GM23338 (cell line): ENCODE results near the gene MINK1. TPM values are rescaled to one million over a fixed set of nuclear protein-coding genes. Genes with fewer than 3 reads are reported as not detected.

Experiments used
- ATAC-seq: fragments of 200-7000 bp; cut with Tn5 transposase; 3 replicates; pipeline ENCODE4 v1.9.1; 2020
- DNase-seq: peaks from one replicate; pipeline ENCODE4 v3.0.0-alpha.2; 2015; ENCODE audit warnings: low spot score
- H2AFZ ChIP-seq: fragments of 200-600 bp; sonication (generic); 2 replicates; pipeline ENCODE4 v1.8.0; 2016; ENCODE audit warnings: antibody characterized with exemption, mild to moderate bottlenecking, moderate library complexity
- H3F3A ChIP-seq: fragments of 200-600 bp; sonication (generic); replicated peaks from 2 replicates; pipeline ENCODE4 v1.8.0; 2017; ENCODE audit warnings: antibody characterized with exemption, mixed run types, low read depth
- H3K27ac ChIP-seq: fragments of 200-600 bp; sonication (generic); 2 replicates; pipeline ENCODE4 v1.6.1; 2016; ENCODE audit warnings: low read depth
- H3K27me3 ChIP-seq: fragments of 200-600 bp; sonication (generic); 2 replicates; pipeline ENCODE4 v1.8.0; 2016; ENCODE audit warnings: mild to moderate bottlenecking, mixed run types, moderate library complexity; ENCODE audit not compliant: insufficient read depth
- H3K36me3 ChIP-seq: fragments of 200-600 bp; sonication (generic); 2 replicates; pipeline ENCODE4 v1.8.0; 2016; ENCODE audit warnings: mild to moderate bottlenecking; ENCODE audit not compliant: insufficient read depth
- H3K4me1 ChIP-seq: fragments of 200-600 bp; sonication (generic); 2 replicates; pipeline ENCODE4 v1.8.0; 2016; ENCODE audit warnings: mild to moderate bottlenecking, moderate library complexity; ENCODE audit not compliant: insufficient read depth
- H3K4me2 ChIP-seq: fragments of 200-600 bp; sonication (generic); 2 replicates; pipeline ENCODE4 v1.7.1; 2017; ENCODE audit warnings: mixed run types
- H3K4me3 ChIP-seq: fragments of 200-600 bp; sonication (generic); 2 replicates; pipeline ENCODE4 v1.6.1; 2016; ENCODE audit warnings: mixed run types
- H3K79me2 ChIP-seq: fragments of 200-600 bp; sonication (generic); replicated peaks from 2 replicates; pipeline ENCODE4 v1.8.0; 2017; ENCODE audit warnings: mild to moderate bottlenecking; ENCODE audit not compliant: insufficient read depth
- H3K9me2 ChIP-seq: fragments of 200-600 bp; sonication (generic); 2 replicates; pipeline ENCODE4 v1.8.0; 2017; ENCODE audit not compliant: insufficient read depth
- H4K20me1 ChIP-seq: fragments of 200-600 bp; sonication (generic); replicated peaks from 2 replicates; pipeline ENCODE4 v1.8.0; 2017; ENCODE audit warnings: mild to moderate bottlenecking; ENCODE audit not compliant: insufficient read depth
- H3K27ac Mint-ChIP-seq: 2 replicates; pipeline ENCODE4 v1.8.0; 2020; ENCODE audit warnings: inconsistent platforms, mild to moderate bottlenecking, moderate library complexity, mixed read lengths
- H3K27me3 Mint-ChIP-seq: 3 replicates; pipeline ENCODE4 v1.8.0; 2022; ENCODE audit warnings: low read depth, mild to moderate bottlenecking, moderate library complexity, mixed read lengths, inconsistent platforms; ENCODE audit not compliant: insufficient read depth, poor library complexity
- H3K36me3 Mint-ChIP-seq: 3 replicates; pipeline ENCODE4 v1.8.0; 2021; ENCODE audit warnings: low read depth, mild to moderate bottlenecking, inconsistent platforms, moderate library complexity, mixed read lengths
- H3K4me1 Mint-ChIP-seq: 3 replicates; pipeline ENCODE4 v1.8.0; 2020; ENCODE audit warnings: mild to moderate bottlenecking, inconsistent platforms, mixed read lengths
- H3K4me3 Mint-ChIP-seq: 3 replicates; pipeline ENCODE4 v1.8.0; 2021; ENCODE audit warnings: moderate library complexity, mild to moderate bottlenecking, inconsistent platforms, mixed read lengths
- H3K9me3 Mint-ChIP-seq: 3 replicates; pipeline ENCODE4 v1.8.0; 2020; ENCODE audit warnings: moderate library complexity, mild to moderate bottlenecking, inconsistent platforms, mixed read lengths
- CREB1 ChIP-seq: fragments of 250-450 bp; sonication (Bioruptor Pico); IDR thresholded peaks from 2 replicates; pipeline ENCODE4 v1.5.0; 2020; ENCODE audit warnings: low read depth, mild to moderate bottlenecking, moderate library complexity
- EZH2 ChIP-seq: fragments of 200-600 bp; sonication (generic); IDR thresholded peaks from one replicate; pipeline ENCODE4 v1.8.0; 2017; ENCODE audit warnings: antibody characterized with exemption, mild to moderate bottlenecking, low read depth; ENCODE audit not compliant: unreplicated experiment
- EZH2phosphoT487 ChIP-seq: fragments of 200-600 bp; sonication (generic); IDR thresholded peaks from one replicate; pipeline ENCODE4 v1.8.1; 2018; ENCODE audit warnings: antibody characterized with exemption; ENCODE audit not compliant: unreplicated experiment
- JUNB ChIP-seq: IDR thresholded peaks from one replicate; pipeline ENCODE4 v1.6.1; 2016; ENCODE audit warnings: antibody characterized with exemption; ENCODE audit not compliant: unreplicated experiment
- NANOG ChIP-seq: IDR thresholded peaks from 2 replicates; pipeline ENCODE4 v1.6.1; 2016; ENCODE audit warnings: antibody characterized with exemption, borderline replicate concordance
- POLR2AphosphoS5 ChIP-seq: IDR thresholded peaks from 2 replicates; pipeline ENCODE4 v1.6.1; 2016; ENCODE audit warnings: antibody characterized with exemption, low read depth
- STAT1 ChIP-seq: IDR thresholded peaks from one replicate; pipeline ENCODE4 v1.6.1; 2016; ENCODE audit warnings: antibody characterized with exemption; ENCODE audit not compliant: unreplicated experiment
- ZNF114 ChIP-seq: fragments of 250-450 bp; sonication (Bioruptor Pico); IDR thresholded peaks from 2 replicates; pipeline ENCODE4 v1.5.0; 2020; ENCODE audit warnings: mild to moderate bottlenecking, moderate library complexity
- ZNF331 ChIP-seq: fragments of 250-450 bp; sonication (Bioruptor Pico); IDR thresholded peaks from 2 replicates; pipeline ENCODE4 v1.5.0; 2020; ENCODE audit warnings: low read depth, mild to moderate bottlenecking, moderate library complexity
- polyA plus RNA-seq: library from polyadenylated mRNA; unstranded; fragments of >200 nt; fragmentation: Nextera tagmentation; extraction: Ambion mirVana; gene quantifications from 2 replicates; pipeline ENCODE4 v1.2.1, GENCODE V29; 2016
- total RNA-seq: library from RNA; depleted of rRNA; stranded (reverse); fragments of >200 nt; shearing (Covaris generic); gene quantifications from 2 replicates; pipeline ENCODE4 v1.2.3, GENCODE V29; 2014
- TF ChIP-seq, protein P1 (sequence below): IDR thresholded peaks from one replicate; pipeline ENCODE4 v1.6.1; 2018; ENCODE audit warnings: antibody characterized with exemption; ENCODE audit not compliant: unreplicated experiment
- TF ChIP-seq, protein P2 (sequence below), 2 experiments: fragments of 200-600 bp in 1 of 2; sonication (generic) in 1 of 2; conservative IDR thresholded peaks; 2 replicates each; pipeline versions ENCODE4 v1.5.1 to v1.6.1; 2016 to 2017; ENCODE audit warnings: antibody characterized with exemption in 2 of 2, low read depth in 2 of 2, mild to moderate bottlenecking in 2 of 2, moderate library complexity in 1 of 2
- TF ChIP-seq, protein P3 (sequence below): IDR thresholded peaks from 2 replicates; pipeline ENCODE4 v1.6.1; 2016; ENCODE audit warnings: antibody characterized with exemption
- TF ChIP-seq, protein P4 (sequence below): fragments of 250-450 bp; sonication (Bioruptor Pico); IDR thresholded peaks from 2 replicates; pipeline ENCODE4 v1.5.0; 2020; ENCODE audit warnings: mild to moderate bottlenecking, moderate library complexity

The MINK1 gene
- total and polyA plus RNA-seq, 2 experiments from 2014 or later = 17.3 to 54.9 TPM

DNA sequence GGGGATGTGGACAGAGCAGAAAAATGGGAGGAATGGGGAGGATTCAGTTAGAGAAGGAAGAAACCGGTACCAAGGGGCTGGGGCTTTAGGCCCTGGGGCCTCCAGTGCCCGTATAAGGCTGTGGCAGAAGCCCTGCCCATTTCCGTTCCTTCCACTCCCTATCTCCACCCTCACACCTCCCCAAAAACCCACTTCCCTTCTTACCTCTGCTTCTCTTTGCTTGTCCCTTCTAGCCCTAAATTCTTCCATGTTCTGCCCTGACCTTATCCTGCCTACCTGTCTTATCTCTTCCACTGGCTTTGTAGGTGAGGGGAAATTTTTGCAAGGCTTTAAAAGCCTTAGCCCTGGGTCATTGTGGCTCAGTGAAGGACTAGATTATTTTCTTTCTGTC, 111.0 kb downstream of the MINK1 start:
- peaks cover 76% of the 10 kb centered on the region for H3K36me3 Mint-ChIP-seq
- peaks cover 34% of the 10 kb centered on the region for H4K20me1 ChIP-seq
- H3K27ac ChIP-seq = peak overlapping the region; percentile 100
- peaks cover 39% of the 10 kb centered on the region for H3K4me1 Mint-ChIP-seq
- H3K9me2 ChIP-seq = no peaks in the 10 kb centered on the region
- H3K4me3 ChIP-seq = no peak overlapping the region
- TF ChIP-seq, protein P1, sequence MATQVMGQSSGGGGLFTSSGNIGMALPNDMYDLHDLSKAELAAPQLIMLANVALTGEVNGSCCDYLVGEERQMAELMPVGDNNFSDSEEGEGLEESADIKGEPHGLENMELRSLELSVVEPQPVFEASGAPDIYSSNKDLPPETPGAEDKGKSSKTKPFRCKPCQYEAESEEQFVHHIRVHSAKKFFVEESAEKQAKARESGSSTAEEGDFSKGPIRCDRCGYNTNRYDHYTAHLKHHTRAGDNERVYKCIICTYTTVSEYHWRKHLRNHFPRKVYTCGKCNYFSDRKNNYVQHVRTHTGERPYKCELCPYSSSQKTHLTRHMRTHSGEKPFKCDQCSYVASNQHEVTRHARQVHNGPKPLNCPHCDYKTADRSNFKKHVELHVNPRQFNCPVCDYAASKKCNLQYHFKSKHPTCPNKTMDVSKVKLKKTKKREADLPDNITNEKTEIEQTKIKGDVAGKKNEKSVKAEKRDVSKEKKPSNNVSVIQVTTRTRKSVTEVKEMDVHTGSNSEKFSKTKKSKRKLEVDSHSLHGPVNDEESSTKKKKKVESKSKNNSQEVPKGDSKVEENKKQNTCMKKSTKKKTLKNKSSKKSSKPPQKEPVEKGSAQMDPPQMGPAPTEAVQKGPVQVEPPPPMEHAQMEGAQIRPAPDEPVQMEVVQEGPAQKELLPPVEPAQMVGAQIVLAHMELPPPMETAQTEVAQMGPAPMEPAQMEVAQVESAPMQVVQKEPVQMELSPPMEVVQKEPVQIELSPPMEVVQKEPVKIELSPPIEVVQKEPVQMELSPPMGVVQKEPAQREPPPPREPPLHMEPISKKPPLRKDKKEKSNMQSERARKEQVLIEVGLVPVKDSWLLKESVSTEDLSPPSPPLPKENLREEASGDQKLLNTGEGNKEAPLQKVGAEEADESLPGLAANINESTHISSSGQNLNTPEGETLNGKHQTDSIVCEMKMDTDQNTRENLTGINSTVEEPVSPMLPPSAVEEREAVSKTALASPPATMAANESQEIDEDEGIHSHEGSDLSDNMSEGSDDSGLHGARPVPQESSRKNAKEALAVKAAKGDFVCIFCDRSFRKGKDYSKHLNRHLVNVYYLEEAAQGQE = no peak
- no peak for TF ChIP-seq CREB1
- TF ChIP-seq EZH2 = no peak
- no peak for TF ChIP-seq STAT1
- TF ChIP-seq EZH2phosphoT487 = no peak
- TF ChIP-seq, protein P2, sequence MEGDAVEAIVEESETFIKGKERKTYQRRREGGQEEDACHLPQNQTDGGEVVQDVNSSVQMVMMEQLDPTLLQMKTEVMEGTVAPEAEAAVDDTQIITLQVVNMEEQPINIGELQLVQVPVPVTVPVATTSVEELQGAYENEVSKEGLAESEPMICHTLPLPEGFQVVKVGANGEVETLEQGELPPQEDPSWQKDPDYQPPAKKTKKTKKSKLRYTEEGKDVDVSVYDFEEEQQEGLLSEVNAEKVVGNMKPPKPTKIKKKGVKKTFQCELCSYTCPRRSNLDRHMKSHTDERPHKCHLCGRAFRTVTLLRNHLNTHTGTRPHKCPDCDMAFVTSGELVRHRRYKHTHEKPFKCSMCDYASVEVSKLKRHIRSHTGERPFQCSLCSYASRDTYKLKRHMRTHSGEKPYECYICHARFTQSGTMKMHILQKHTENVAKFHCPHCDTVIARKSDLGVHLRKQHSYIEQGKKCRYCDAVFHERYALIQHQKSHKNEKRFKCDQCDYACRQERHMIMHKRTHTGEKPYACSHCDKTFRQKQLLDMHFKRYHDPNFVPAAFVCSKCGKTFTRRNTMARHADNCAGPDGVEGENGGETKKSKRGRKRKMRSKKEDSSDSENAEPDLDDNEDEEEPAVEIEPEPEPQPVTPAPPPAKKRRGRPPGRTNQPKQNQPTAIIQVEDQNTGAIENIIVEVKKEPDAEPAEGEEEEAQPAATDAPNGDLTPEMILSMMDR (conservative IDR thresholded peaks at IDR 0.05; ENCODE audit: low read depth in 2 of 2) = no peak
- TF ChIP-seq, protein P3, sequence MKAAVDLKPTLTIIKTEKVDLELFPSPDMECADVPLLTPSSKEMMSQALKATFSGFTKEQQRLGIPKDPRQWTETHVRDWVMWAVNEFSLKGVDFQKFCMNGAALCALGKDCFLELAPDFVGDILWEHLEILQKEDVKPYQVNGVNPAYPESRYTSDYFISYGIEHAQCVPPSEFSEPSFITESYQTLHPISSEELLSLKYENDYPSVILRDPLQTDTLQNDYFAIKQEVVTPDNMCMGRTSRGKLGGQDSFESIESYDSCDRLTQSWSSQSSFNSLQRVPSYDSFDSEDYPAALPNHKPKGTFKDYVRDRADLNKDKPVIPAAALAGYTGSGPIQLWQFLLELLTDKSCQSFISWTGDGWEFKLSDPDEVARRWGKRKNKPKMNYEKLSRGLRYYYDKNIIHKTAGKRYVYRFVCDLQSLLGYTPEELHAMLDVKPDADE = no peak
- TF ChIP-seq NANOG = no peak
- TF ChIP-seq ZNF114 = no peak
- TF ChIP-seq JUNB = no peak
- TF ChIP-seq, protein P4, sequence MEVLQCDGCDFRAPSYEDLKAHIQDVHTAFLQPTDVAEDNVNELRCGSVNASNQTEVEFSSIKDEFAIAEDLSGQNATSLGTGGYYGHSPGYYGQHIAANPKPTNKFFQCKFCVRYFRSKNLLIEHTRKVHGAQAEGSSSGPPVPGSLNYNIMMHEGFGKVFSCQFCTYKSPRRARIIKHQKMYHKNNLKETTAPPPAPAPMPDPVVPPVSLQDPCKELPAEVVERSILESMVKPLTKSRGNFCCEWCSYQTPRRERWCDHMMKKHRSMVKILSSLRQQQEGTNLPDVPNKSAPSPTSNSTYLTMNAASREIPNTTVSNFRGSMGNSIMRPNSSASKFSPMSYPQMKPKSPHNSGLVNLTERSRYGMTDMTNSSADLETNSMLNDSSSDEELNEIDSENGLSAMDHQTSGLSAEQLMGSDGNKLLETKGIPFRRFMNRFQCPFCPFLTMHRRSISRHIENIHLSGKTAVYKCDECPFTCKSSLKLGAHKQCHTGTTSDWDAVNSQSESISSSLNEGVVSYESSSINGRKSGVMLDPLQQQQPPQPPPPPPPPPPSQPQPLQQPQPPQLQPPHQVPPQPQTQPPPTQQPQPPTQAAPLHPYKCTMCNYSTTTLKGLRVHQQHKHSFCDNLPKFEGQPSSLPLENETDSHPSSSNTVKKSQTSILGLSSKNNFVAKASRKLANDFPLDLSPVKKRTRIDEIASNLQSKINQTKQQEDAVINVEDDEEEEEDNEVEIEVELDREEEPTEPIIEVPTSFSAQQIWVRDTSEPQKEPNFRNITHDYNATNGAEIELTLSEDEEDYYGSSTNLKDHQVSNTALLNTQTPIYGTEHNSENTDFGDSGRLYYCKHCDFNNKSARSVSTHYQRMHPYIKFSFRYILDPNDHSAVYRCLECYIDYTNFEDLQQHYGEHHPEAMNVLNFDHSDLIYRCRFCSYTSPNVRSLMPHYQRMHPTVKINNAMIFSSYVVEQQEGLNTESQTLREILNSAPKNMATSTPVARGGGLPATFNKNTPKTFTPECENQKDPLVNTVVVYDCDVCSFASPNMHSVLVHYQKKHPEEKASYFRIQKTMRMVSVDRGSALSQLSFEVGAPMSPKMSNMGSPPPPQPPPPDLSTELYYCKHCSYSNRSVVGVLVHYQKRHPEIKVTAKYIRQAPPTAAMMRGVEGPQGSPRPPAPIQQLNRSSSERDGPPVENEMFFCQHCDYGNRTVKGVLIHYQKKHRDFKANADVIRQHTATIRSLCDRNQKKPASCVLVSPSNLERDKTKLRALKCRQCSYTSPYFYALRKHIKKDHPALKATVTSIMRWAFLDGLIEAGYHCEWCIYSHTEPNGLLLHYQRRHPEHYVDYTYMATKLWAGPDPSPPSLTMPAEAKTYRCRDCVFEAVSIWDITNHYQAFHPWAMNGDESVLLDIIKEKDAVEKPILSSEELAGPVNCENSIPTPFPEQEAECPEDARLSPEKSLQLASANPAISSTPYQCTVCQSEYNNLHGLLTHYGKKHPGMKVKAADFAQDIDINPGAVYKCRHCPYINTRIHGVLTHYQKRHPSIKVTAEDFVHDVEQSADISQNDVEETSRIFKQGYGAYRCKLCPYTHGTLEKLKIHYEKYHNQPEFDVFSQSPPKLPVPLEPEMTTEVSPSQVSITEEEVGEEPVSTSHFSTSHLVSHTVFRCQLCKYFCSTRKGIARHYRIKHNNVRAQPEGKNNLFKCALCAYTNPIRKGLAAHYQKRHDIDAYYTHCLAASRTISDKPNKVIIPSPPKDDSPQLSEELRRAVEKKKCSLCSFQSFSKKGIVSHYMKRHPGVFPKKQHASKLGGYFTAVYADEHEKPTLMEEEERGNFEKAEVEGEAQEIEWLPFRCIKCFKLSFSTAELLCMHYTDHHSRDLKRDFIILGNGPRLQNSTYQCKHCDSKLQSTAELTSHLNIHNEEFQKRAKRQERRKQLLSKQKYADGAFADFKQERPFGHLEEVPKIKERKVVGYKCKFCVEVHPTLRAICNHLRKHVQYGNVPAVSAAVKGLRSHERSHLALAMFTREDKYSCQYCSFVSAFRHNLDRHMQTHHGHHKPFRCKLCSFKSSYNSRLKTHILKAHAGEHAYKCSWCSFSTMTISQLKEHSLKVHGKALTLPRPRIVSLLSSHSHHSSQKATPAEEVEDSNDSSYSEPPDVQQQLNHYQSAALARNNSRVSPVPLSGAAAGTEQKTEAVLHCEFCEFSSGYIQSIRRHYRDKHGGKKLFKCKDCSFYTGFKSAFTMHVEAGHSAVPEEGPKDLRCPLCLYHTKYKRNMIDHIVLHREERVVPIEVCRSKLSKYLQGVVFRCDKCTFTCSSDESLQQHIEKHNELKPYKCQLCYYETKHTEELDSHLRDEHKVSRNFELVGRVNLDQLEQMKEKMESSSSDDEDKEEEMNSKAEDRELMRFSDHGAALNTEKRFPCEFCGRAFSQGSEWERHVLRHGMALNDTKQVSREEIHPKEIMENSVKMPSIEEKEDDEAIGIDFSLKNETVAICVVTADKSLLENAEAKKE = no peak
- TF ChIP-seq ZNF331 = no peak
- TF ChIP-seq POLR2AphosphoS5 = no peak
- H3K27me3 Mint-ChIP-seq = peaks cover 36% of the 10 kb centered on the region
- H3K4me1 ChIP-seq = peaks cover 34% of the 10 kb centered on the region
- H3F3A ChIP-seq = peaks cover 61% of the 10 kb centered on the region
- peaks cover 59% of the 10 kb centered on the region for H3K79me2 ChIP-seq
- no peak overlapping the region for H2AFZ ChIP-seq
- H3K4me2 ChIP-seq = no peak overlapping the region
- ATAC-seq (no peak), DNase-seq (peak; percentile 32)
- H3K27me3 ChIP-seq = no peaks in the 10 kb centered on the region
- H3K36me3 ChIP-seq = peaks cover 21% of the 10 kb centered on the region
- H3K27ac Mint-ChIP-seq = peak overlapping the region; percentile 92
- H3K4me3 Mint-ChIP-seq = peak overlapping the region; percentile 35; the same call in 1 of the 3 replicates
- H3K9me3 Mint-ChIP-seq = no peaks in the 10 kb centered on the region; the same call in 2 of the 3 replicates
